IMR-90 (cell line): ENCODE data around the gene EHMT1. TPM values are rescaled to one million over a fixed set of nuclear protein-coding genes. Genes with fewer than 3 reads are reported as not detected.

Experiments
- ATAC-seq: fragments of 200-7000 bp; cut with Tn5 transposase; 2 replicates; pipeline ENCODE4 v1.9.1; 2020; ENCODE audit warnings: low read depth, mild to moderate bottlenecking, moderate library complexity
- BruUV-seq: library from RNA; stranded (reverse); fragments of 400-500 nt; replicated peaks from 2 replicates; lab custom pipeline; 2021; lab: Mats Ljungman, UMichigan
- CTCF ChIA-PET: fragments of 300-600 bp; formaldehyde crosslinking; extraction: SDS; loops from one replicate; lab custom pipeline; 2021; ENCODE audit warnings: antibody characterized with exemption; lab: Yijun Ruan, JAX
- POLR2A ChIA-PET: fragments of 300-600 bp; sonication (Branson Sonifier 250); formaldehyde crosslinking; loops from one replicate; lab custom pipeline; 2022; ENCODE audit warnings: antibody characterized with exemption; ENCODE audit not compliant: unreplicated experiment; lab: Charles Lee
- DNase-seq: peaks from one replicate; pipeline ENCODE4 v3.0.0; 2013
- H2AFZ ChIP-seq: replicated peaks from 2 replicates; pipeline ENCODE3; 2013; ENCODE audit warnings: low read length, mild to moderate bottlenecking; ENCODE audit not compliant: poor library complexity
- H2AK5ac ChIP-seq: 2 replicates; pipeline ENCODE4 v1.6.1; 2013; ENCODE audit warnings: low read depth, low read length, inconsistent platforms
- H2AK9ac ChIP-seq: replicated peaks from 2 replicates; pipeline ENCODE3; 2013; ENCODE audit warnings: mild to moderate bottlenecking, low read depth, low read length, moderate library complexity; ENCODE audit not compliant: poor library complexity
- H2BK120ac ChIP-seq: 2 replicates; pipeline ENCODE4 v1.6.1; 2013; ENCODE audit warnings: low read depth, low read length, inconsistent platforms
- H2BK15ac ChIP-seq: 3 replicates; pipeline ENCODE4 v1.6.1; 2013; ENCODE audit warnings: low read depth, low read length, inconsistent platforms
- H2BK20ac ChIP-seq: 2 replicates; pipeline ENCODE4 v1.6.1; 2013; ENCODE audit warnings: low read depth, mild to moderate bottlenecking, inconsistent platforms, low read length, moderate library complexity
- H2BK5ac ChIP-seq: 2 replicates; pipeline ENCODE4 v1.6.1; 2013; ENCODE audit warnings: mild to moderate bottlenecking, low read depth, low read length, inconsistent platforms; ENCODE audit not compliant: poor library complexity, severe bottlenecking
- H3K14ac ChIP-seq: replicated peaks from 2 replicates; pipeline ENCODE4 v1.6.1; 2013; ENCODE audit warnings: low read depth, low read length, inconsistent platforms
- H3K18ac ChIP-seq: 2 replicates; pipeline ENCODE4 v1.6.1; 2013; ENCODE audit warnings: low read depth, low read length, control low read depth
- H3K23ac ChIP-seq: 2 replicates; pipeline ENCODE4 v1.6.1; 2013; ENCODE audit warnings: low read depth, low read length, inconsistent platforms
- H3K27ac ChIP-seq: 2 replicates; pipeline ENCODE4 v1.5.1; 2013; ENCODE audit warnings: mild to moderate bottlenecking, control low read depth, low read length; ENCODE audit not compliant: insufficient read depth
- H3K27me3 ChIP-seq: 2 replicates; pipeline ENCODE4 v1.6.1; 2013; ENCODE audit warnings: low read length; ENCODE audit not compliant: control insufficient read depth, insufficient read depth
- H3K36me3 ChIP-seq: 2 replicates; pipeline ENCODE4 v1.6.1; 2013; ENCODE audit warnings: low read length, mixed read lengths; ENCODE audit not compliant: control insufficient read depth, insufficient read depth
- H3K4ac ChIP-seq: 2 replicates; pipeline ENCODE4 v1.6.1; 2013; ENCODE audit warnings: low read depth, low read length, inconsistent platforms
- H3K4me1 ChIP-seq: 2 replicates; pipeline ENCODE4 v1.6.1; 2013; ENCODE audit warnings: low read length, mixed read lengths; ENCODE audit not compliant: control insufficient read depth, insufficient read depth
- H3K4me2 ChIP-seq: 2 replicates; pipeline ENCODE4 v1.6.1; 2013; ENCODE audit warnings: low read depth, mild to moderate bottlenecking, control low read depth, low read length, moderate library complexity
- H3K4me3 ChIP-seq: 2 replicates; pipeline ENCODE4 v1.5.1; 2013; ENCODE audit warnings: low read depth, mild to moderate bottlenecking, control low read depth, low read length, moderate library complexity; ENCODE audit not compliant: insufficient read depth
- H3K56ac ChIP-seq: 2 replicates; pipeline ENCODE4 v1.6.1; 2013; ENCODE audit warnings: low read length, inconsistent platforms; ENCODE audit not compliant: insufficient read depth; ENCODE audit errors: extremely low read depth
- H3K79me1 ChIP-seq, 2 experiments: 2 replicates each; pipeline ENCODE4 v1.6.1; 2013; ENCODE audit warnings: low read length in 2 of 2, inconsistent platforms in 1 of 2, low read depth in 1 of 2
- H3K9ac ChIP-seq: 2 replicates; pipeline ENCODE4 v1.6.1; 2013; ENCODE audit warnings: low read depth, low read length, control low read depth
- H3K9me1 ChIP-seq: 2 replicates; pipeline ENCODE4 v1.6.1; 2013; ENCODE audit warnings: low read length, inconsistent platforms; ENCODE audit not compliant: insufficient read depth
- H3K9me3 ChIP-seq: 2 replicates; pipeline ENCODE4 v1.6.1; 2013; ENCODE audit warnings: low read length; ENCODE audit not compliant: control insufficient read depth, insufficient read depth
- H4K20me1 ChIP-seq: 2 replicates; pipeline ENCODE4 v1.6.1; 2013; ENCODE audit warnings: low read length, inconsistent platforms; ENCODE audit not compliant: insufficient read depth
- H4K5ac ChIP-seq: 2 replicates; pipeline ENCODE4 v1.6.1; 2013; ENCODE audit warnings: mild to moderate bottlenecking, low read depth, low read length, control low read depth
- H4K8ac ChIP-seq, 2 experiments: 2 replicates each; pipeline ENCODE4 v1.6.1; 2013; ENCODE audit warnings: low read depth in 2 of 2, low read length in 2 of 2, control low read depth in 1 of 2, inconsistent platforms in 1 of 2
- H4K91ac ChIP-seq: 2 replicates; pipeline ENCODE4 v1.6.1; 2013; ENCODE audit warnings: low read depth, low read length, inconsistent platforms; ENCODE audit not compliant: insufficient read depth
- BHLHE40 ChIP-seq: fragments of 150-350 bp; IDR thresholded peaks from 2 replicates; pipeline ENCODE4 v1.6.1; 2016; ENCODE audit warnings: mild to moderate bottlenecking, low read depth, low read length
- CEBPB ChIP-seq: IDR thresholded peaks from 2 replicates; pipeline ENCODE4 v1.6.1; 2012; ENCODE audit warnings: low read depth, low read length, improper control_type of control experiment
- CHD1 ChIP-seq: IDR thresholded peaks from 2 replicates; pipeline ENCODE4 v1.6.1; 2012; ENCODE audit warnings: low read depth, low read length, improper control_type of control experiment
- MAFK ChIP-seq: IDR thresholded peaks from 2 replicates; pipeline ENCODE4 v1.6.1; 2012; ENCODE audit warnings: low read depth, low read length, improper control_type of control experiment
- MAZ ChIP-seq: IDR thresholded peaks from 2 replicates; pipeline ENCODE4 v1.6.1; 2012; ENCODE audit warnings: low read depth, mild to moderate bottlenecking, low read length, improper control_type of control experiment, moderate library complexity, borderline replicate concordance
- MXI1 ChIP-seq: IDR thresholded peaks from 2 replicates; pipeline ENCODE4 v1.6.1; 2012; ENCODE audit warnings: low read depth, mild to moderate bottlenecking, low read length, moderate library complexity, borderline replicate concordance
- NFE2L2 ChIP-seq: fragments of 150-350 bp; IDR thresholded peaks from 2 replicates; pipeline ENCODE4 v1.6.1; 2016; ENCODE audit warnings: low read depth, mild to moderate bottlenecking, low read length
- POLR2A ChIP-seq: IDR thresholded peaks from 2 replicates; pipeline ENCODE4 v1.6.1; 2012; ENCODE audit warnings: mild to moderate bottlenecking, low read depth, low read length
- RAD21 ChIP-seq: IDR thresholded peaks from 2 replicates; pipeline ENCODE4 v1.6.1; 2012; ENCODE audit warnings: low read length, improper control_type of control experiment
- RCOR1 ChIP-seq: IDR thresholded peaks from 2 replicates; pipeline ENCODE4 v1.6.1; 2012; ENCODE audit warnings: mild to moderate bottlenecking, low read length, improper control_type of control experiment; ENCODE audit not compliant: insufficient replicate concordance
- RFX5 ChIP-seq: IDR thresholded peaks from 2 replicates; pipeline ENCODE4 v1.8.0; 2012; ENCODE audit warnings: low read depth, mild to moderate bottlenecking, low read length, moderate library complexity
- SMC3 ChIP-seq: fragments of 150-350 bp; IDR thresholded peaks from 2 replicates; pipeline ENCODE4 v1.6.1; 2016; ENCODE audit warnings: low read depth, mild to moderate bottlenecking, antibody characterized with exemption, low read length, moderate library complexity
- WGBS, 2 experiments: methylation state at CpG; one replicate each; pipeline versions ENCODE4 v1.1.5 to v1.1.7; 2013; ENCODE audit warnings: missing lambda C conversion rate in 2 of 2; ENCODE audit not compliant: insufficient read length in 1 of 2; ENCODE audit errors: extremely low coverage in 2 of 2; 5-methylcytosine and 5-hydroxymethylcytosine counted together
- dilution Hi-C: fragments of 300-500 bp; cut with HindIII; formaldehyde crosslinking; loops from one replicate; pipeline ENCODE4 v1.14.3; 2018; ENCODE audit warnings: low sequenced_read_pairs; ENCODE audit not compliant: unreplicated experiment
- in situ Hi-C: fragments of 300-500 bp; cut with MboI; formaldehyde crosslinking; loops from 3 replicates; pipeline ENCODE4 v1.14.3; 2019; ENCODE audit warnings: low sequenced_read_pairs, inconsistent platforms, mixed read lengths
- intact Hi-C: fragments of 100-400 bp; cut with micrococcal nuclease; formaldehyde crosslinking; loops from 2 replicates; pipeline ENCODE4 v1.10.0; 2022
- polyA plus RNA-seq, 3 experiments: library from polyadenylated mRNA; depleted of rRNA; stranded (reverse); fragments of >200 nt; gene quantifications; 2 replicates each; pipeline ENCODE4 v1.2.3, GENCODE V29; 2012; ENCODE audit warnings: low replicate concordance in 1 of 3
- total RNA-seq: library from RNA; depleted of rRNA; stranded (reverse); fragments of >200 nt; gene quantifications from 2 replicates; pipeline ENCODE4 v1.2.3, GENCODE V29; 2012
- TF ChIP-seq, protein P1 (sequence below): fragments of 150-350 bp; IDR thresholded peaks from 2 replicates; pipeline ENCODE4 v1.6.1; 2017; ENCODE audit warnings: mild to moderate bottlenecking, antibody characterized with exemption, low read length, low read depth
- TF ChIP-seq, protein P2 (sequence below): conservative IDR thresholded peaks from 2 replicates; pipeline ENCODE4 v1.5.1; 2012; ENCODE audit warnings: mild to moderate bottlenecking, low read depth, low read length, improper control_type of control experiment

The EHMT1 gene
- total and polyA plus RNA-seq, 2 of the 4 experiments (the other 2 are of a cell fraction): 32.8 to 35.1 TPM

DNA sequence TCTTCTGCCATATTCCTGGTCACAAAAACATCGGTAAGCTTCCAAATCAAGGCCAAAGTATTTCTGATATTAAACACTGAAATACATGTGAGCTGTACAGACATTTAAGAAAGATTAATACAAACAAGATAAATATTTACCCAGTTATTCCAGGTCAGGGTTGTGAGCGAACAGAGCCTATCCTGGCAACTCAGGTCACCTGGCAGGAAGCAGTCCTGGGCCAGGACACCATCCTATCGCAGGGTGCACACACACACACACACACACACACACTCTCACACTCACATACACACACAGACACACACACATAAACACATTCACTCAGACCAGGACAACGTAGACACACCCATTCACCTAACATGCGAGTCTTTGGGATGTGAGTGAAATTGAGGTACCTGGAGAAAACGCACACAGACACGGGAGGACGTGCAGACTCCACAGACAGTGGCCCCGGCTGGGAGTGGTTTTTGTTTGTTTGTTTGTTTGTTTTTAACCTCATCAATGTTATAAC, 176.4 kb downstream of the EHMT1 start:
- Histone ChIP-seq H3K4me2 (no peak overlapping the region), H3K79me1 (peaks cover 0 to 5% of the 10 kb centered on the region in 2 experiments; a peak in 1 of 4 replicates), H2BK20ac (no peak overlapping the region), H3K4me1 (no peaks in the 10 kb centered on the region), H4K91ac (no peak overlapping the region), H3K9me3 (no peaks in the 10 kb centered on the region), H3K27me3 (no peaks in the 10 kb centered on the region), H4K20me1 (no peaks in the 10 kb centered on the region), H3K23ac (no peak overlapping the region), H3K9ac (no peak overlapping the region), H2BK5ac (no peak overlapping the region), H2BK120ac (no peak overlapping the region), H3K56ac (no peak overlapping the region), H4K8ac (no peak overlapping the region), H3K27ac (no peak overlapping the region), H4K5ac (no peak overlapping the region), H3K14ac (no peak overlapping the region), H2AK9ac (no peak overlapping the region), H2AK5ac (no peak overlapping the region), H3K9me1 (no peaks in the 10 kb centered on the region; the same call in 1 of the 2 replicates), H3K18ac (no peak overlapping the region), H2BK15ac (no peak overlapping the region), H2AFZ (no peak overlapping the region), H3K4me3 (no peak overlapping the region), H3K36me3 (peaks cover 58% of the 10 kb centered on the region), H3K4ac (no peak overlapping the region)
- intact Hi-C loops (no loop called here), dilution Hi-C loops (no loop called here), in situ Hi-C loops (no loop called here)
- ATAC-seq: no peak
- BruUV-seq: no TSS peak
- no peak for TF ChIP-seq CEBPB
- TF ChIP-seq POLR2A: no peak
- TF ChIP-seq, protein P1, sequence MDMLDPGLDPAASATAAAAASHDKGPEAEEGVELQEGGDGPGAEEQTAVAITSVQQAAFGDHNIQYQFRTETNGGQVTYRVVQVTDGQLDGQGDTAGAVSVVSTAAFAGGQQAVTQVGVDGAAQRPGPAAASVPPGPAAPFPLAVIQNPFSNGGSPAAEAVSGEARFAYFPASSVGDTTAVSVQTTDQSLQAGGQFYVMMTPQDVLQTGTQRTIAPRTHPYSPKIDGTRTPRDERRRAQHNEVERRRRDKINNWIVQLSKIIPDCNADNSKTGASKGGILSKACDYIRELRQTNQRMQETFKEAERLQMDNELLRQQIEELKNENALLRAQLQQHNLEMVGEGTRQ: no peak
- TF ChIP-seq MAFK: no peak
- no peak for TF ChIP-seq RAD21
- TF ChIP-seq, protein P2, sequence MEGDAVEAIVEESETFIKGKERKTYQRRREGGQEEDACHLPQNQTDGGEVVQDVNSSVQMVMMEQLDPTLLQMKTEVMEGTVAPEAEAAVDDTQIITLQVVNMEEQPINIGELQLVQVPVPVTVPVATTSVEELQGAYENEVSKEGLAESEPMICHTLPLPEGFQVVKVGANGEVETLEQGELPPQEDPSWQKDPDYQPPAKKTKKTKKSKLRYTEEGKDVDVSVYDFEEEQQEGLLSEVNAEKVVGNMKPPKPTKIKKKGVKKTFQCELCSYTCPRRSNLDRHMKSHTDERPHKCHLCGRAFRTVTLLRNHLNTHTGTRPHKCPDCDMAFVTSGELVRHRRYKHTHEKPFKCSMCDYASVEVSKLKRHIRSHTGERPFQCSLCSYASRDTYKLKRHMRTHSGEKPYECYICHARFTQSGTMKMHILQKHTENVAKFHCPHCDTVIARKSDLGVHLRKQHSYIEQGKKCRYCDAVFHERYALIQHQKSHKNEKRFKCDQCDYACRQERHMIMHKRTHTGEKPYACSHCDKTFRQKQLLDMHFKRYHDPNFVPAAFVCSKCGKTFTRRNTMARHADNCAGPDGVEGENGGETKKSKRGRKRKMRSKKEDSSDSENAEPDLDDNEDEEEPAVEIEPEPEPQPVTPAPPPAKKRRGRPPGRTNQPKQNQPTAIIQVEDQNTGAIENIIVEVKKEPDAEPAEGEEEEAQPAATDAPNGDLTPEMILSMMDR: no peak
- TF ChIP-seq SMC3: no peak
- TF ChIP-seq BHLHE40: no peak
- no peak for TF ChIP-seq CHD1
- no peak for TF ChIP-seq MXI1
- TF ChIP-seq NFE2L2: no peak
- no peak for TF ChIP-seq MAZ
- TF ChIP-seq RFX5: no peak
- no peak for TF ChIP-seq RCOR1
- POLR2A ChIA-PET: no interaction called here
- CTCF ChIA-PET: no interaction called here
- WGBS, 2 experiments: 100% methylated on average over 1 of the region's 9 CpGs; no CpG with 5 or more reads in 1 of the 2 experiments
- no peak for DNase-seq
